ENCODE measurements around the gene NDUFAF2. TPM values are rescaled to one million over a fixed set of nuclear protein-coding genes. Genes with fewer than 3 reads are reported as not detected.

Gene NDUFAF2
- polyA plus RNA-seq, 1 donor = 39.3 TPM

- Histone ChIP-seq H3K4me3 (ENCODE audit: low read length) (no peak overlapping the region), H3K4me1 (ENCODE audit: control insufficient read depth, insufficient read depth, low read length) (no peaks in the 10 kb centered on the region), H3K36me3 (ENCODE audit: control insufficient read depth, insufficient read depth, low read length) (no peaks in the 10 kb centered on the region), H3K27ac (ENCODE audit: low read length) (no peak overlapping the region), H3K27me3 (ENCODE audit: control insufficient read depth, insufficient read depth, low read length) (no peaks in the 10 kb centered on the region), H3K9me3 (ENCODE audit: control insufficient read depth, low read depth, low read length) (no peaks in the 10 kb centered on the region)
- no CpG with 5 or more reads among the region's 1 CpG for WGBS (ENCODE audit: insufficient coverage, low lambda C conversion rate)
- no peak for DNase-seq
Measured at GRCh38 chr5:61141801-61142200, 196.8 kb downstream of the NDUFAF2 start.

DNA sequence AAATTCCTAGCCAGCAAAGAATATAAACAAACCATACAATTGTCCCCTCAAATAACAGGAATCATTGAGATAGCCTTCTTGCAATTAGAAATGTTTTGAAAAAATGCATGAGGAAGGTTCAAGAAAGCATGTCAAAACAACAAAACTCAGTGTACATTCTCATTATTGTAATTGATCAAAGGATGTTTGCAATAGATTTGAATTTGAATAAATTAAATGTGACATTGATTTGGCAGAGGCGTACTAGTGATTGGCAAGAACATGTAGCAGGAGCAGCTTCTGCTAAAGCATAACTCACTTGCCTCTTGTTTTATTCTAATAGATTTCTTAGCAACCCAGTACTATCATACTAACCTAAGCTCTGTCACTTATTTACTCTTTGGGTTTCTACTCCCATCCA lies 197.4 kb downstream of the NDUFAF2 start:
- Histone ChIP-seq H3K9me3 (ENCODE audit: control insufficient read depth, low read depth, low read length) (no peaks in the 10 kb centered on the region), H3K27me3 (ENCODE audit: control insufficient read depth, insufficient read depth, low read length) (no peaks in the 10 kb centered on the region), H3K27ac (ENCODE audit: low read length) (no peak overlapping the region), H3K4me3 (ENCODE audit: low read length) (no peak overlapping the region), H3K36me3 (ENCODE audit: control insufficient read depth, insufficient read depth, low read length) (no peaks in the 10 kb centered on the region), H3K4me1 (ENCODE audit: control insufficient read depth, insufficient read depth, low read length) (no peaks in the 10 kb centered on the region)
- no peak for DNase-seq
- WGBS (ENCODE audit: insufficient coverage, low lambda C conversion rate) = no CpG with 5 or more reads among the region's 1 CpG

- Histone ChIP-seq H3K4me3 (ENCODE audit: low read length) (no peak overlapping the region), H3K9me3 (ENCODE audit: control insufficient read depth, low read depth, low read length) (no peaks in the 10 kb centered on the region), H3K4me1 (ENCODE audit: control insufficient read depth, insufficient read depth, low read length) (no peaks in the 10 kb centered on the region), H3K36me3 (ENCODE audit: control insufficient read depth, insufficient read depth, low read length) (no peaks in the 10 kb centered on the region), H3K27me3 (ENCODE audit: control insufficient read depth, insufficient read depth, low read length) (no peaks in the 10 kb centered on the region), H3K27ac (ENCODE audit: low read length) (no peak overlapping the region)
- WGBS (ENCODE audit: insufficient coverage, low lambda C conversion rate) = 100% methylated on average over 1 of the region's 3 CpGs
- DNase-seq = no peak
Measured at GRCh38 chr5:61142811-61143210, 197.8 kb downstream of the NDUFAF2 start.

DNA sequence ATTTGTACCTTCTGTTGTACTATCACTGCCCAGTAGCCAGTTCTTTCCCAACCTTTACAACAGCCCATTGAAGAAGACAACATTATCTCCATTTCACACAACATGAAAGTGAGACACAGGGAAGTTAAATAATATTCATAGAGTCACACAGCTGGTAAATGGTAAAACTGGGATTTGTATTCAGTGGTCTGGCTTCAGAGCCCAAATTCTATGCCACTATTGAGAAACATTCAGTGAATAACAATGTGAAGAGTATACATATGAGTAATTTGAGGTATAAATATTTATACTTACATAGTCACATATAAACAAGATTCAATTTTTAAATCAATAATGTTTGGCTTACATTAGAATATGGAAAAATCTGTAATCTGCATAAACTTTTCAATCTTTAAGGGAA lies 203.5 kb downstream of the NDUFAF2 start:
- no peaks in the 10 kb centered on the region for H3K27me3 ChIP-seq (ENCODE audit: control insufficient read depth, insufficient read depth, low read length)
- no peaks in the 10 kb centered on the region for H3K4me1 ChIP-seq (ENCODE audit: control insufficient read depth, insufficient read depth, low read length)
- no peaks in the 10 kb centered on the region for H3K9me3 ChIP-seq (ENCODE audit: control insufficient read depth, low read depth, low read length)
- no peak overlapping the region for H3K27ac ChIP-seq (ENCODE audit: low read length)
- DNase-seq = no peak
- H3K4me3 ChIP-seq (ENCODE audit: low read length) = no peak overlapping the region
- H3K36me3 ChIP-seq (ENCODE audit: control insufficient read depth, insufficient read depth, low read length) = no peaks in the 10 kb centered on the region

DNA sequence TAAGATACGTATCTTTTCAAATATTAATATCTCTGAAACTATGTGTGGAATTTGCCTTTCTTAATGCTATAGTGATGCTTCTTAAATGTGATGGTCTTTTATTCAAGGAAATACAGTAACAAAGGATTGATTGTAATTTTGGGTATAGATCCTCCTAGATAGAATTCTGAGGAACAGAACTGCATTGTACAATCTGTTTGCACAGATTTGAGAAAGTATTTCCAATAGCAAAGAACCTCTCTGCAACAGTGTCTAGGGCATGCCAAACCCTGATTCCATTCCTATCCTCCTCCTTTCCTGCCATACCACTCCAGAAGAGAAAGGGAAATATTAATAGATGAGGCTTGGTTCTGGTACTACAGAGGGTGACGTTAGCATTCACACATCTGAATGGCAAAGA lies 206.9 kb downstream of the NDUFAF2 start:
- Histone ChIP-seq H3K4me3 (ENCODE audit: low read length) (no peak overlapping the region), H3K4me1 (ENCODE audit: control insufficient read depth, insufficient read depth, low read length) (no peaks in the 10 kb centered on the region), H3K27me3 (ENCODE audit: control insufficient read depth, insufficient read depth, low read length) (no peaks in the 10 kb centered on the region), H3K36me3 (ENCODE audit: control insufficient read depth, insufficient read depth, low read length) (no peaks in the 10 kb centered on the region), H3K27ac (ENCODE audit: low read length) (no peak overlapping the region), H3K9me3 (ENCODE audit: control insufficient read depth, low read depth, low read length) (no peaks in the 10 kb centered on the region)
- DNase-seq = no peak
- WGBS (ENCODE audit: insufficient coverage, low lambda C conversion rate) = 100% methylated on average over 1 of the region's 2 CpGs

DNA sequence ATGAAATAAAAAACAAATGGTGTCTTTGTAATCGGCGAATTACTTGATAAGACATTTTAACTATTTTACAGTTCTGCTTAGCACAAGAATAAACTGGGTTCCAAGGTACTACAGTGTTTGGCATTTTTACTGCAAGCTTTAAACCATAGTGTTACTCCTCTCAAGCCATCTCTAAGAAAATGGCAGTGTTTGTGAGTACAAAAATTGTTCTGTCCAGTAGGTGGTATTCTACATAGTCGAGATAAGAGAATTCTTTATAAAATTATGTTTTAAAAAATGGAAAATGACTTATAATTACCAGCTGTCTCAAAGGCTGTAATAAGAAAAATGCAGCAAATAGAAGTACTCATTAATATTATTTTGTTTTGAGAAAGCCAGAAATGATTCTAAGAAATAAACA lies 214.1 kb downstream of the NDUFAF2 start:
- DNase-seq = no peak
- H3K4me1 ChIP-seq (ENCODE audit: control insufficient read depth, insufficient read depth, low read length) = peaks cover 2% of the 10 kb centered on the region
- peaks cover 10% of the 10 kb centered on the region for H3K36me3 ChIP-seq (ENCODE audit: control insufficient read depth, insufficient read depth, low read length)
- no peak overlapping the region for H3K4me3 ChIP-seq (ENCODE audit: low read length)
- 92% methylated on average over 3 of the region's 3 CpGs for WGBS (ENCODE audit: insufficient coverage, low lambda C conversion rate)
- no peak overlapping the region for H3K27ac ChIP-seq (ENCODE audit: low read length)
- no peaks in the 10 kb centered on the region for H3K27me3 ChIP-seq (ENCODE audit: control insufficient read depth, insufficient read depth, low read length)
- H3K9me3 ChIP-seq (ENCODE audit: control insufficient read depth, low read depth, low read length) = no peaks in the 10 kb centered on the region

GRCh38 chr5:61159836-61160235 lies 214.8 kb downstream of the NDUFAF2 start:
- WGBS (ENCODE audit: insufficient coverage, low lambda C conversion rate) = 88% methylated on average over 2 of the region's 4 CpGs
- Histone ChIP-seq H3K27ac (ENCODE audit: low read length) (no peak overlapping the region), H3K4me3 (ENCODE audit: low read length) (no peak overlapping the region)

DNA sequence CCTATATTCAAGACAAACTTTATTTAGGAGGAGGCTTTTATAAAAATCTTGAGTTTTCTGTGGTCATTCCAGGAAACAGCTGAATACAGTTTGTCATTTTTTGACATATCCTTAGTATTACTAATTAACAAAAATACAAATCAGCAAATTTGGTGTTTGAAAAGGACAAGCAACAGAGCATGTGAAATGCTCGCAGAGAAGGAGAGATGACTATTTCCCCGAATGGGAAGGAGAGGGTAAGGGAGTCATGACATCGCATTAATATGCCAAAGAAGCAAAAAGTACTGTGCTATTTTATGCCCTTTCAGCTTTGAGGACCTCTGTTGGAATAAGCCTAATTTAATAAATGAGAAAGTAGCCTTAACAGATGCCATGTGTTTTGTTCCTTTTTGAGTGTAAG lies 215.5 kb downstream of the NDUFAF2 start:
- Histone ChIP-seq H3K4me3 (ENCODE audit: low read length) (no peak overlapping the region), H3K36me3 (ENCODE audit: control insufficient read depth, insufficient read depth, low read length) (peaks cover 10% of the 10 kb centered on the region), H3K27me3 (ENCODE audit: control insufficient read depth, insufficient read depth, low read length) (no peaks in the 10 kb centered on the region), H3K27ac (ENCODE audit: low read length) (no peak overlapping the region), H3K4me1 (ENCODE audit: control insufficient read depth, insufficient read depth, low read length) (peaks cover 2% of the 10 kb centered on the region), H3K9me3 (ENCODE audit: control insufficient read depth, low read depth, low read length) (no peaks in the 10 kb centered on the region)
- no peak for DNase-seq
- 86% methylated on average over 2 of the region's 3 CpGs for WGBS (ENCODE audit: insufficient coverage, low lambda C conversion rate)

More at GRCh38 chr5:61159836-61160235, 214.8 kb downstream of the NDUFAF2 start:
- Histone ChIP-seq H3K9me3 (ENCODE audit: control insufficient read depth, low read depth, low read length) (no peaks in the 10 kb centered on the region), H3K4me1 (ENCODE audit: control insufficient read depth, insufficient read depth, low read length) (peaks cover 2% of the 10 kb centered on the region), H3K27me3 (ENCODE audit: control insufficient read depth, insufficient read depth, low read length) (no peaks in the 10 kb centered on the region), H3K36me3 (ENCODE audit: control insufficient read depth, insufficient read depth, low read length) (peaks cover 10% of the 10 kb centered on the region)
- DNase-seq = no peak

GRCh38 chr5:61162010-61162831 lies 217.2 kb downstream of the NDUFAF2 start, which contains the start of gene SMIM15:
Gene SMIM15 (minus strand): TSS chr5:61162468. CDS start chr5:61160171, 2,297 bp downstream.
- Histone ChIP-seq H3K36me3 (ENCODE audit: control insufficient read depth, insufficient read depth, low read length) (peaks cover 10% of the 10 kb centered on the region), H3K4me1 (ENCODE audit: control insufficient read depth, insufficient read depth, low read length) (peaks cover 2% of the 10 kb centered on the region), H3K9me3 (ENCODE audit: control insufficient read depth, low read depth, low read length) (no peaks in the 10 kb centered on the region), H3K4me3 (ENCODE audit: low read length) (peak within 1 kb of the TSS; percentile 99), H3K27ac (ENCODE audit: low read length) (peak within 1 kb of the TSS; percentile 99), H3K27me3 (ENCODE audit: control insufficient read depth, insufficient read depth, low read length) (no peaks in the 10 kb centered on the region)
- peak; percentile 90 to 96 for DNase-seq
- WGBS (ENCODE audit: insufficient coverage, low lambda C conversion rate) = 0% methylated on average over 7 of the region's 73 CpGs

DNA sequence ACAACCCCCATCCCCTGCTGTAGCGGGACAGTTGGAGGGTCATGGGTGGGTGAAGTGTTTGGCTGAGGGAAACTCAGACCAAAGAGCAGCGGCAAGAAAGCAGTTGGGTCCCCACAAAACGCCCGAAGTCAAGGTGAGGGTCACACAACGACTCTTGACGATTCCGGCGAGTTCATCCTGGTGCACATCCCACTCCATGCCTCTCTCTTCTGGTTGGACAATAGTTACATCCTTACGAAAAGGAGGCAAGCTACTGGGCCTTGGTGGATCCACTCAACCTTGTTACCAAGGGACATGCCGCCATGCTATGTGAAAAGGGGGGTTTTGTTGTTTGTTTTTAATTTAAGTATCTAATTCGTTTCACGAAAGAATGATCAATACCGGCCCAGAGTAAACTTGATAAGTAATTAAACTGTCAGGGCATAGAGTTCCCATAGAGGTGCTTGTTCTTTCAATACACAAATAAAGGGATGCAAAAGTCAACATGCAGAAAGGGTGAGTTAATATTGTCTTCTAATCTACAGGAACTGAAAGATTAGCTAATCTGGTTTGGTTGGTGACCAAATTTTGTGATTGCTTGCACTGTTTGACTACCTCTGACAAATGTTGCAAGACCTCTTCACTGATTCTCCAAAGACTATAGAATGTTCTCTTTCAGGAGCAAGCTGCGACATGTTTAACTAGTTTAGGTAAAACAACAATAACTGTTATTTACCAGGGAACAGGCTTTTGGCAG lies 218.0 kb downstream of the NDUFAF2 start:
- Histone ChIP-seq H3K4me3 (ENCODE audit: low read length) (peak overlapping the region; percentile 99), H3K9me3 (ENCODE audit: control insufficient read depth, low read depth, low read length) (no peaks in the 10 kb centered on the region), H3K36me3 (ENCODE audit: control insufficient read depth, insufficient read depth, low read length) (peaks cover 10% of the 10 kb centered on the region), H3K27me3 (ENCODE audit: control insufficient read depth, insufficient read depth, low read length) (no peaks in the 10 kb centered on the region), H3K4me1 (ENCODE audit: control insufficient read depth, insufficient read depth, low read length) (peaks cover 2% of the 10 kb centered on the region), H3K27ac (ENCODE audit: low read length) (peak overlapping the region; percentile 99)
- DNase-seq = peak in 1 of 2 donors; percentile 10
- no CpG with 5 or more reads among the region's 14 CpGs for WGBS (ENCODE audit: insufficient coverage, low lambda C conversion rate)

Measured in large intestine (tissue), 3 donors.